AG09309 (cell line): ENCODE data around the gene MAD1L1.
"Not testable (repeated sequence)": the region's sequence is repeated elsewhere in the genome, so short reads cannot be mapped to it uniquely, and the experiment has no call there.

Experiments used
- DNase-seq: peaks from one replicate; pipeline ENCODE4 v3.0.0-alpha.2; 2010; ENCODE audit warnings: low read depth
- H3K4me3 ChIP-seq: 2 replicates; pipeline ENCODE4 v1.5.1; 2011; ENCODE audit warnings: mild to moderate bottlenecking, low read depth, low read length, moderate library complexity; ENCODE audit not compliant: control insufficient read depth
- TF ChIP-seq, protein P1 (sequence below): IDR thresholded peaks from 2 replicates; pipeline ENCODE4 v1.5.1; 2011; ENCODE audit warnings: mild to moderate bottlenecking, low read depth, low read length, inconsistent platforms; ENCODE audit not compliant: insufficient read depth, control insufficient read depth; ENCODE audit errors: missing control alignments

The MAD1L1 gene

GRCh38 chr7:2062648-2063047 lies 170.1 kb downstream of the MAD1L1 start:
- TF ChIP-seq, protein P1, sequence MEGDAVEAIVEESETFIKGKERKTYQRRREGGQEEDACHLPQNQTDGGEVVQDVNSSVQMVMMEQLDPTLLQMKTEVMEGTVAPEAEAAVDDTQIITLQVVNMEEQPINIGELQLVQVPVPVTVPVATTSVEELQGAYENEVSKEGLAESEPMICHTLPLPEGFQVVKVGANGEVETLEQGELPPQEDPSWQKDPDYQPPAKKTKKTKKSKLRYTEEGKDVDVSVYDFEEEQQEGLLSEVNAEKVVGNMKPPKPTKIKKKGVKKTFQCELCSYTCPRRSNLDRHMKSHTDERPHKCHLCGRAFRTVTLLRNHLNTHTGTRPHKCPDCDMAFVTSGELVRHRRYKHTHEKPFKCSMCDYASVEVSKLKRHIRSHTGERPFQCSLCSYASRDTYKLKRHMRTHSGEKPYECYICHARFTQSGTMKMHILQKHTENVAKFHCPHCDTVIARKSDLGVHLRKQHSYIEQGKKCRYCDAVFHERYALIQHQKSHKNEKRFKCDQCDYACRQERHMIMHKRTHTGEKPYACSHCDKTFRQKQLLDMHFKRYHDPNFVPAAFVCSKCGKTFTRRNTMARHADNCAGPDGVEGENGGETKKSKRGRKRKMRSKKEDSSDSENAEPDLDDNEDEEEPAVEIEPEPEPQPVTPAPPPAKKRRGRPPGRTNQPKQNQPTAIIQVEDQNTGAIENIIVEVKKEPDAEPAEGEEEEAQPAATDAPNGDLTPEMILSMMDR: no peak
- DNase-seq: no peak
- H3K4me3 ChIP-seq: no peak overlapping the region

DNA sequence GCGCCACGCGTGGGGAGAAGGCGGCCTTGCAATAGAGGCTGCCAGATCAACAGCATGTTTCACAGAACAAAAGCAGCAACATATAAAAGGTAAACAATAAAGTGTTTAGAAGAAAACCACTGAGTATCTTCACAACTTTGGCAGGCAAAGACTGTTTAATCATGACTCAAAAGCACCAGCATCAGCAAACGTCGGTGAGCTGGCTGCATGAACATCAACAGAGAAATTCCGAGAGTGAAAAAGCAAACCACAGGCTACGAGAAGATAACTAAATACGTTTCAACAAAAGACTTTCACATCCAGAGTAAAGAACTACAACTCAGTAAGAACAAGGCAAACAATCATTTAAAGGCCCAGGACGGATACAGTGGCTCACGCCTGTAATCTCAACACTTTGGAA lies 172.0 kb downstream of the MAD1L1 start:
- DNase-seq: peak; percentile 11
- no peak overlapping the region for H3K4me3 ChIP-seq
- TF ChIP-seq, protein P1: no peak

- H3K4me3 ChIP-seq: no peak overlapping the region
- TF ChIP-seq, protein P1: no peak
- DNase-seq: no peak
Observed at GRCh38 chr7:2059964-2060700, 172.6 kb downstream of the MAD1L1 start.

DNA sequence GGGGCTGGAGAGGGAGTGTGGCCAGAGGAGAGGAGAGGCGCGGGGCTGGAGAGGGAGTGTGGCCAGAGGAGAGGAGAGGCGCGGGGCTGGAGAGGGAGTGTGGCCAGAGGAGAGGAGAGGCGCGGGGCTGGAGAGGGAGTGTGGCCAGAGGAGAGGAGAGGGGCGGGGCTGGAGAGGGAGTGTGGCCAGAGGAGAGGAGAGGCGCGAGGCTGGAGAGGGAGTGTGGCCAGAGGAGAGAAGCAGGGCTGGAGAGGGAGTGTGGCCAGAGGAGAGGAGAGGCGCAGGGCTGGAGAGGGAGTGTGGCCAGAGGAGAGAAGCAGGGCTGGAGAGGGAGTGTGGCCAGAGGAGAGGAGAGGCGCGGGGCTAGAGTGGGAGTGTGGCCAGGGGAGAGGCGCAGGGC lies 174.5 kb downstream of the MAD1L1 start:
- not testable (repeated sequence) for DNase-seq

GRCh38 chr7:2055956-2056355 lies 176.8 kb downstream of the MAD1L1 start:
- no peak for DNase-seq
- H3K4me3 ChIP-seq: no peak overlapping the region
- TF ChIP-seq, protein P1: no peak

More for the DNA sequence above, 174.5 kb downstream of the MAD1L1 start:
- not testable (repeated sequence) for H3K4me3 ChIP-seq

- TF ChIP-seq, protein P1: no peak
- H3K4me3 ChIP-seq: no peak overlapping the region
- no peak for DNase-seq
Observed at GRCh38 chr7:2054927-2055326, 177.8 kb downstream of the MAD1L1 start.

DNA sequence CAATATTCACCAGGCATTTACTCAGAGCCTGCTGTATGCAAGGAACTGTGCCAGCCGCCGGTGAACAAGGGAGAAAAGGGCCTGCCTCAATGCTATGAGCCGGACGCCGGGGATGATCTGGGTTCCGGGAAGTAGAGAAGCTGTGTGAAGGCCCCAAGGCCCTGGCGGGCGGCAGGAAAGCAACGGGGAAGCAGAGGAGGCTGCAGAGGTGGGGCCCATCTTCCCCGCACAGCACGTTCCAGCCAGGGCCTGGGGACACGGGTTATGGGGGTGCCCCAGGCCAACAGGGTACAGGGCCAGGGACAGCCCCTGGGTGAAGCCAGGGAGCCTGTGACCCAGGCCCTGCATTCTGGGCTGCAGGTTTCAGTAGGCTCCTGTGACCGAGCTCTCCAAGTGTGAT lies 179.3 kb downstream of the MAD1L1 start:
- H3K4me3 ChIP-seq: no peak overlapping the region
- TF ChIP-seq, protein P1: no peak
- DNase-seq: no peak
